T-helper 9 cell (primary cell): ENCODE results near the gene TNRC18.
"Not testable (repeated sequence)": the region's sequence is repeated elsewhere in the genome, so short reads cannot be mapped to it uniquely, and the experiment has no call there.

Experiments
- DNase-seq: peaks from one replicate; pipeline ENCODE4 v3.0.0-alpha.2; 2020

TNRC18 gene

GRCh38 chr7:5370454-5371353 lies 52.9 kb downstream of the TNRC18 start:
- DNase-seq, result no peak

GRCh38 chr7:5367661-5368060 lies 56.0 kb downstream of the TNRC18 start:
- DNase-seq, result no peak

GRCh38 chr7:5365976-5366625 lies 57.5 kb downstream of the TNRC18 start:
- DNase-seq, result peak; percentile 46

GRCh38 chr7:5363729-5364128 lies 59.9 kb downstream of the TNRC18 start:
- no peak for DNase-seq

- no peak for DNase-seq
These were observed 61.2 kb downstream of the TNRC18 start for GRCh38 chr7:5362466-5362865.

- DNase-seq, result no peak
These were observed 62.0 kb downstream of the TNRC18 start for GRCh38 chr7:5361446-5362127.

GRCh38 chr7:5360971-5361370 lies 62.7 kb downstream of the TNRC18 start:
- no peak for DNase-seq

GRCh38 chr7:5360451-5360850 lies 63.2 kb downstream of the TNRC18 start:
- DNase-seq, result no peak

- not testable (repeated sequence) for DNase-seq
These were observed 63.6 kb downstream of the TNRC18 start for GRCh38 chr7:5360021-5360420.

- DNase-seq, result no peak
These were observed 64.3 kb downstream of the TNRC18 start for GRCh38 chr7:5359344-5359743.

GRCh38 chr7:5357951-5358350 lies 65.7 kb downstream of the TNRC18 start:
- no peak for DNase-seq

- no peak for DNase-seq
These were observed 66.9 kb downstream of the TNRC18 start for GRCh38 chr7:5356751-5357119.

GRCh38 chr7:5354460-5355232 lies 69.0 kb downstream of the TNRC18 start:
- no peak for DNase-seq

- no peak for DNase-seq
These were observed 71.1 kb downstream of the TNRC18 start for GRCh38 chr7:5352440-5353010.

GRCh38 chr7:5351507-5352265 lies 71.9 kb downstream of the TNRC18 start:
- DNase-seq, result no peak

GRCh38 chr7:5350600-5351385 lies 72.8 kb downstream of the TNRC18 start:
- no peak for DNase-seq

GRCh38 chr7:5350174-5350463 lies 73.5 kb downstream of the TNRC18 start:
- DNase-seq, result no peak

GRCh38 chr7:5349437-5350173 lies 74.0 kb downstream of the TNRC18 start:
- DNase-seq, result no peak

GRCh38 chr7:5349005-5349380 lies 74.6 kb downstream of the TNRC18 start:
- no peak for DNase-seq
